Measurements from ENCODE around the gene PTPN3.

Gene PTPN3

GRCh38 chr9:109328978-109329637, 169.0 kb downstream of the PTPN3 start:
- DNase-seq = no peak

All from kidney glomerular epithelial cell (primary cell).